AG09319 (cell line): ENCODE results near the gene VPS39.

ENCODE experiments used
- DNase-seq: peaks from one replicate; pipeline ENCODE4 v3.0.0-alpha.2; 2010; ENCODE audit warnings: low read depth; ENCODE audit errors: extremely low read depth
- TF ChIP-seq, protein P1 (sequence below): IDR thresholded peaks from 2 replicates; pipeline ENCODE4 v1.5.1; 2011; ENCODE audit warnings: low read depth, mild to moderate bottlenecking, inconsistent platforms, low read length, moderate library complexity

Gene VPS39

DNA sequence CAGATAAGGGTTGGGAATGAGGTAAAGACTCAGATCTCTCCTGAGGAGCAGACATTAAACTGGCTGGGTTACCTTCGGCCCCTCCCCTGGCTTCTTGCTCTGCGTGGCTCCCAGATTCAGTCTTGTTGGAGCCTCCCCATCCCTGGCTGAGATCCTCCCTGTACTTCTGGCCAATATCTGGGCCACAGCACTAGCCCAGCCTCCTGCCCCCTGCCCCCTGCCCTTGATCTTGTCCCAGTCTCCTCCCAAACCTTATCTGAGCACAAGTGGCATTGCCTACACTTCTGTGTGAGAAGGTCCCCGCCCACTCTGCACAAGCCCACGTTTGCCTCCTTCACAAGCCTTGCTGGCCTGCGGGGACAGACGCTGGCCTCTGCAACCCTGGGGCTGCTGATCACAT, 68.5 kb downstream of the VPS39 start:
- DNase-seq, result no peak
- TF ChIP-seq, protein P1, sequence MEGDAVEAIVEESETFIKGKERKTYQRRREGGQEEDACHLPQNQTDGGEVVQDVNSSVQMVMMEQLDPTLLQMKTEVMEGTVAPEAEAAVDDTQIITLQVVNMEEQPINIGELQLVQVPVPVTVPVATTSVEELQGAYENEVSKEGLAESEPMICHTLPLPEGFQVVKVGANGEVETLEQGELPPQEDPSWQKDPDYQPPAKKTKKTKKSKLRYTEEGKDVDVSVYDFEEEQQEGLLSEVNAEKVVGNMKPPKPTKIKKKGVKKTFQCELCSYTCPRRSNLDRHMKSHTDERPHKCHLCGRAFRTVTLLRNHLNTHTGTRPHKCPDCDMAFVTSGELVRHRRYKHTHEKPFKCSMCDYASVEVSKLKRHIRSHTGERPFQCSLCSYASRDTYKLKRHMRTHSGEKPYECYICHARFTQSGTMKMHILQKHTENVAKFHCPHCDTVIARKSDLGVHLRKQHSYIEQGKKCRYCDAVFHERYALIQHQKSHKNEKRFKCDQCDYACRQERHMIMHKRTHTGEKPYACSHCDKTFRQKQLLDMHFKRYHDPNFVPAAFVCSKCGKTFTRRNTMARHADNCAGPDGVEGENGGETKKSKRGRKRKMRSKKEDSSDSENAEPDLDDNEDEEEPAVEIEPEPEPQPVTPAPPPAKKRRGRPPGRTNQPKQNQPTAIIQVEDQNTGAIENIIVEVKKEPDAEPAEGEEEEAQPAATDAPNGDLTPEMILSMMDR, result no peak

DNA sequence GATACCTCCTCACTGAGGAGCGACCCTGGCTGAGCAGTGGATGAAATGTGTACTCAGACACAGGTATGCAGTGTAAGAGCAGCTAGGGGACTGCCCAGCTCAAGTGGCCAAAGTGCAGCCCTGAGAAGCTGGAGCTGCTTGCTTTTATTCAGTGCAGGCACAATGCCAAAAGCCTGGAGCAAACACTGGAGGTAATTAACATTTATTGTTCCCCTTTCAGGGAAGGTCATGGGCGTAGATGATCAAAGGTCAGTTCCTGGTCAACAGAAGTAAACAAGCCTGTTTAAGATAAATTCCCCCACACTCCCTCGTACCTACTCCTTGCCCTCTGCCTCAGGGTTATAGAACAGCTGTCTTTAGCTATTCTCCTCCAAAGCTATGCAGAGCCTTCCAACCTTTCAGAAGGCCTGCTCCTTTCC, 69.1 kb downstream of the VPS39 start:
- TF ChIP-seq, protein P1, result no peak
- no peak for DNase-seq

DNA sequence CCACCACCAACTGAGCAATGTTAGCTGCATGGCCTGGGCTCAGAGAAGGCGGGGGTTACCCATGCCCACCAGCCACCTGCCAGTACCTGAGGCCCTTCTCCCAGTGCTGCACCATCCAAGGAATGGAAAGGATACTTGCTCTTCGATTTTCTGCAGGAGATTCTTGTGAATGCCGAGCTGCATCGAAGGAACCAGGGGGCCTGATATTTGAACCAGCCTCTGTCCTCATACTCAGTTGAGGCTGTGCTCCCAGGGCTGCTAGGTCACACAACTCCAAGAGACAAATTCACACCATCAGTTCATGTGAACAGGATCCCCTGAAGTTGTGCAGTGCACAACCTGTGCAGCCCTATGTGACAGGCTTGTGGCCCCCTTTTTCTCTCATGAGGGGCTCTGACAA, 69.7 kb downstream of the VPS39 start:
- TF ChIP-seq, protein P1, result no peak

DNA sequence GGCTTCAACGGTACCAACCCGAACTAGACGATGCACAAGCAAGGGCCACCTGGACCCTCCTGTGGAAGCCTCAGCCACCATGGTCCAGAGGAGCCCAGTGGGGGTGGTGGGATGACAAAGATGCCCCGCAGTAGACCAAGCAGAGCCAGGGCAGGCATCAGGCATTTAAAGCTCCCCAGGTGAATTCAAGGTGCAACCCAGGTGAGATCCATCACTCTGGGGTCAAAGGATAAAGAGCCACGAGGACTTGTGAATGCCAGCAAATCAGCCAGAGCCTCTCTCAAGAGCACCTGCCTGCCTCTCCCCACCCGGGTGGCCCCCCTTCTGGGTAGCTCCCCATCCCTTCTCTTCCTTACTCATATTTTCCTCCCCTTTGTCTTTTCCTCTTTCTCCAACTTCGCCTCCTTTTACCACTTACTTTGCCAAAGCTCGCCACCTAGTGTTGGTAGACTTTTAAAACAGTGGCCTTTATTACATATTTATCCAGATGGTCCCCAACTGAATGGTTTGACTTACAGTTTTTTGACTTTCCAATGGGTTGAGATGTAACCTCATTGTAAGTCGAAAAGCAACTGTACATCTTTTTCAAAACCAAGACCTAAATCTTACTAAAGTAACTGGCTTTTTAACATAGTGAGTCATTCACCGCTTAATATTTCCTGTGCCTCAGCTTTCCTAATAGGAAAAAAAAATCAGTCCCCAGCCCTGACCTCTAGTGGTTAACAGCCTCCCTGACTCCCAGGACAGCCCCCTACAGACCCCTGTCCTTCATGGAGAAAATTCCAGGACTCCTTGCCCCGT, 70.4 kb downstream of the VPS39 start:
- TF ChIP-seq, protein P1, result peak; percentile 70
- DNase-seq, result no peak

More for the DNA sequence above, 69.7 kb downstream of the VPS39 start:
- no peak for DNase-seq

- no peak for DNase-seq
- TF ChIP-seq, protein P1, result no peak
Measured at GRCh38 chr15:42136513-42136912, 71.6 kb downstream of the VPS39 start.

DNA sequence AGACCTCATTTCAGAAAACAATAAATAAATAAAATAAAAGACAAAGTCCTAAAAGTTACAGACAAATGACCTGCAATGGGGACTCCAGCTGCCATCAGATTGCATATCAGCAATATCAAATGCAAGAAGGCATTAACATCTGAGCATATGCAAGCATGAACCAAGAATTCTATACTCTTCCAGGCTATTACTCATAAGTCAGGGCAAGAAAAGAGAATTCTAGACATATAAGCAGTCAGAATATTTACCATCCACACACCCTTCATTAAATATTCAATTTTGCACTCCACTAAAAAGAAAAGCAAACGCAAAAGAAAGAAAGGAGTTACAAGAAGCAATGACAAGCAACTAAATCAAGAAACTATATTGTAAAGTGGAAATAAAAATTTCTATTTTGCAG, 72.8 kb downstream of the VPS39 start:
- no peak for DNase-seq
- TF ChIP-seq, protein P1, result no peak

GRCh38 chr15:42134617-42135245, 73.4 kb downstream of the VPS39 start:
- no peak for DNase-seq
- TF ChIP-seq, protein P1, result no peak
